Activated T-helper 2 cell treated with anti-CD3 and anti-CD28 coated beads, Interferon-gamma antibody, Interleukin-2, Interleukin-4, amounts not matched to agents 10 μg/mL and 5 μg/mL and 100 μg/mL, durations not matched to agents 14 hours and 24 hours and 36 hours (primary cell): ENCODE measurements around the gene NUDT16L1. TPM values are rescaled to one million over a fixed set of nuclear protein-coding genes. Genes with fewer than 3 reads are reported as not detected.

Experiments used
- DNase-seq: peaks from one replicate; pipeline ENCODE4 v3.0.0; 2021; ENCODE audit warnings: low spot score
- H3K27ac Mint-ChIP-seq: one replicate; pipeline ENCODE4 v1.8.0; 2021; ENCODE audit warnings: mixed read lengths
- H3K27me3 Mint-ChIP-seq: one replicate; pipeline ENCODE4 v1.8.0; 2021; ENCODE audit warnings: low read depth, mixed read lengths
- H3K36me3 Mint-ChIP-seq: one replicate; pipeline ENCODE4 v1.8.0; 2021; ENCODE audit warnings: low read depth, mixed read lengths
- H3K4me1 Mint-ChIP-seq: one replicate; pipeline ENCODE4 v1.8.0; 2021; ENCODE audit warnings: low read depth, mixed read lengths
- H3K4me3 Mint-ChIP-seq: one replicate; pipeline ENCODE4 v1.8.0; 2021; ENCODE audit warnings: low read depth, mild to moderate bottlenecking, moderate library complexity, mixed read lengths
- H3K9me3 Mint-ChIP-seq: one replicate; pipeline ENCODE4 v1.8.0; 2021; ENCODE audit warnings: mixed read lengths
- intact Hi-C: fragments of 100-400 bp; cut with micrococcal nuclease; formaldehyde crosslinking; loops from one replicate; pipeline ENCODE4 v1.15.1; 2023
- total RNA-seq: library from RNA; stranded (reverse); gene quantifications from 2 replicates; pipeline ENCODE4 v1.2.3, GENCODE V29; 2022

The NUDT16L1 gene
- total RNA-seq, 1 donor from 2014 or later, result 35.5 TPM

GRCh38 chr16:4668313-4668960, 24.9 kb upstream of the NUDT16L1 start:
- Mint-ChIP-seq H3K36me3 (peaks cover 25% of the 10 kb centered on the region), H3K27me3 (no peaks in the 10 kb centered on the region), H3K4me3 (no peak overlapping the region), H3K4me1 (peaks cover 15% of the 10 kb centered on the region), H3K9me3 (no peaks in the 10 kb centered on the region), H3K27ac (no peak overlapping the region)
- DNase-seq, result no peak
- intact Hi-C loops, result no loop called here

DNA sequence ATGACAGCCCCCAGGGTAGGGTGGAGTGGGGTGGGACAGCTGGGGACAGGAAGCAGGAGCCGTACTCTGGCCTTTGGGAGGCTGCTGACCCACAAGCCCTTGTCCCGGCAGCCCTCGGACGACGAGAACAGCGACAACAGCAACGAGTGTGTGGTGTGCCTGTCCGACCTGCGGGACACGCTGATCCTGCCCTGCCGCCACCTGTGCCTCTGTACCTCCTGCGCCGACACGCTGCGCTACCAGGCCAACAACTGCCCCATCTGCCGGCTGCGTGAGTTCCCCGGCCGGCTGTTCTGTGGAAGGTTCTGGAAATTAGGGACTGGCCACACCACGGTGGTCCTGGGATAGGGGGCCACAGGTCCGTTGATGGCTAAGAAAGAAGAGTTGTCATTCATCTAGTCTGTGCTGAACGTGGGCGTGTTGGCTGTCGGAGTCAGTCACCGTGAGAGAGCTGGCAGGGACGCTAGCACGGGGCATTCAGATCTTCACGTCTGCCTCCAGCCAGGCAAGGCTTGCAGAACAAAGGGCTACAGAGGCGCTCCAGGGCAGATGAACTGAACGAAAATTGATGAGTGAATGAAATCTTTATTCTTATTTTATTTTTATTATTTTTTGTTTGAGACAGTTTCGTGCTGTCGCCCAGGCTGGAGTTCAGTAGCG, 19.8 kb upstream of the NUDT16L1 start:
- intact Hi-C loops, result no loop called here
- no peaks in the 10 kb centered on the region for H3K9me3 Mint-ChIP-seq
- H3K36me3 Mint-ChIP-seq, result peaks cover 26% of the 10 kb centered on the region

DNA sequence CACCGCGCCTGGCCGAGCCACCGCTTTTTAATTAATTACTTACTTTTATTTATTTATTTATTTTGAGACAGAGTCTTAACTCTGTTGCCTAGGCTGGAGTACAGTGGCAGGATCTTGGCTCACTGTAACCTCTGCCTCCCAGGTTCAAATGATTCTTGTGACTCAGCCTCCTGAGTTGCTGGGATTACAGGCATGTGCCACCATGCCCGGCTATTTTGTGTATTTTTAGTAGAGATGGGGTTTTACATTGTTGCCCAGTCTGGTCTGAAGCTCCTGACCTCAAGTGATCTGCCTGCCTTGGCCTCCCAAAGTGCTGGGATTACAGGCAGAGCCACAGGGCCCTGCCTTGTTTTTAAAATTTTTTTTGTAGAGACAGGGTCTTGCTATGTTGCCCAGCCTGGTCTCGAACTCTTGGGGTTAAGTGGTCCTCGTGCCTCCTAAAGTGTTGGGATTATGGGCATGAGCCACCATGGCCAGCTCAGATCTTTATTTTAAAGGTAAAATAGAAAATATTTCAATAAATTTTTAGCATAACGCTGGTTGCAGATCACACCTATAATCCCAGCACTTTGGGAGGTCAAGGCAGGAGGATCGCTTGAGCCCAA, 18.3 kb upstream of the NUDT16L1 start:
- no peak for DNase-seq
- intact Hi-C loops, result loop anchor here (5.0 kb wide), 1 partner anchor 138 kb away; the partner anchor contains the start of gene CDIP1
- Mint-ChIP-seq H3K36me3 (peaks cover 26% of the 10 kb centered on the region), H3K4me1 (peaks cover 20% of the 10 kb centered on the region), H3K27me3 (no peaks in the 10 kb centered on the region), H3K4me3 (peak overlapping the region; percentile 33), H3K9me3 (no peaks in the 10 kb centered on the region), H3K27ac (peak overlapping the region; percentile 96)

More for the DNA sequence above, 19.8 kb upstream of the NUDT16L1 start:
- H3K27me3 Mint-ChIP-seq, result no peaks in the 10 kb centered on the region
- DNase-seq, result no peak
- H3K4me1 Mint-ChIP-seq, result peaks cover 20% of the 10 kb centered on the region
- no peak overlapping the region for H3K27ac Mint-ChIP-seq
- no peak overlapping the region for H3K4me3 Mint-ChIP-seq

GRCh38 chr16:4675864-4676786, 17.2 kb upstream of the NUDT16L1 start:
- H3K36me3 Mint-ChIP-seq, result peaks cover 29% of the 10 kb centered on the region
- intact Hi-C loops, result loop anchor here (1.0 to 5.0 kb wide), 2 partner anchors 12 to 139 kb away; partner anchors contain the start of gene CDIP1
- peaks cover 20% of the 10 kb centered on the region for H3K4me1 Mint-ChIP-seq
- no peaks in the 10 kb centered on the region for H3K27me3 Mint-ChIP-seq
- no peaks in the 10 kb centered on the region for H3K9me3 Mint-ChIP-seq
- peak; percentile 74 for DNase-seq
- H3K27ac Mint-ChIP-seq, result peak overlapping the region; percentile 96
- H3K4me3 Mint-ChIP-seq, result peak overlapping the region; percentile 67

DNA sequence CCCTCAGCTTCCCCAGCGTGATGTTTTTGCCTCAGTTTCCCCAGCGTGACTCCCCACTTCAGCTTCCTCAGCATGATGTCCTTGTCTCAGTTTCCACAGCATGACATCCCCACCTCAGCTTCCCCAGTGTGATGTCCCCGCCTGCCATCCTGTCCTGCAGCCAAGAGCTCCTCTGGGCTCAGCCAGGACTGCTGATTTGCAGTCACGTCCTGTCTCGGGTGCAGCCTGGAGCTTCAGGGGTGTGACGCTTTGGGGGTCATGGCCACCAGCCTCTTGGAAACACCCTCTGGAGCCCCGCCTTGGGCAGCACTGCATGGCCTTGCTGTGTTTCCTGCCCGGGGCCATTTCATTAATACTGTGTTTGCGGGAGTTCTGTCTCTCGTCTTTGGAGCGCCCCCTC, 16.5 kb upstream of the NUDT16L1 start:
- intact Hi-C loops, result loop anchor here (1.0 to 5.0 kb wide), 2 partner anchors 13 to 140 kb away; partner anchors contain the start of gene CDIP1

GRCh38 chr16:4677390-4677789, 16.0 kb upstream of the NUDT16L1 start:
- peak overlapping the region; percentile 96 for H3K27ac Mint-ChIP-seq
- no peaks in the 10 kb centered on the region for H3K9me3 Mint-ChIP-seq
- intact Hi-C loops, result loop anchor here (5.0 kb wide), 1 partner anchor 140 kb away; the partner anchor contains the start of gene CDIP1
- H3K4me3 Mint-ChIP-seq, result no peak overlapping the region
- no peaks in the 10 kb centered on the region for H3K27me3 Mint-ChIP-seq
- peaks cover 20% of the 10 kb centered on the region for H3K4me1 Mint-ChIP-seq
- peaks cover 32% of the 10 kb centered on the region for H3K36me3 Mint-ChIP-seq
- no peak for DNase-seq

More for the DNA sequence above, 16.5 kb upstream of the NUDT16L1 start:
- peaks cover 20% of the 10 kb centered on the region for H3K4me1 Mint-ChIP-seq
- no peak for DNase-seq
- H3K36me3 Mint-ChIP-seq, result peaks cover 32% of the 10 kb centered on the region
- H3K9me3 Mint-ChIP-seq, result no peaks in the 10 kb centered on the region
- H3K27ac Mint-ChIP-seq, result peak overlapping the region; percentile 96
- H3K4me3 Mint-ChIP-seq, result peak overlapping the region; percentile 67
- no peaks in the 10 kb centered on the region for H3K27me3 Mint-ChIP-seq

GRCh38 chr16:4677994-4678393, 15.4 kb upstream of the NUDT16L1 start:
- Mint-ChIP-seq H3K27ac (peak overlapping the region; percentile 61), H3K9me3 (no peaks in the 10 kb centered on the region), H3K4me3 (no peak overlapping the region), H3K27me3 (no peaks in the 10 kb centered on the region), H3K36me3 (peaks cover 34% of the 10 kb centered on the region), H3K4me1 (peaks cover 20% of the 10 kb centered on the region)
- intact Hi-C loops, result loop anchor here (5.0 kb wide), 1 partner anchor 141 kb away; the partner anchor contains the start of gene CDIP1
- no peak for DNase-seq

DNA sequence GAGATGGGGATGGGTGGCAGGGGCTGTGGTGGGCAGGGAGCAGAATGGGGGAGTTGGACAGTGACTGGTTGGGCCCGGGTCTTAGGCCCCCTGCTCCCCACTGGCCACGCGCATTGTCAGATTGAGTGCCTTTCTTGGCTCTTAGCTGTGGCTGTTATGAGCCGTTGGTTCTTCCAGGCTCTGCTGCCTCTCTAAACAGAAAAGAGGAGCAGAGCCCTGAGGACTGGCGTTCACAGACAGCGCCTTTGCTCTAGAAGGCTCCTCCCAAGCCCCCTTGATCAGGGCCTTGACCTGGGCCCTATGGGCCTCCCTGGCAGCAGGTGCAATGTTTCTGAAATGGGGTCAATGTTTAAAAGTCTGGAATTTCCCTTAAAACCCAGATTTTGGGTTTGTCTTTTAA, 14.8 kb upstream of the NUDT16L1 start:
- peaks cover 20% of the 10 kb centered on the region for H3K4me1 Mint-ChIP-seq
- H3K9me3 Mint-ChIP-seq, result no peaks in the 10 kb centered on the region
- intact Hi-C loops, result loop anchor here (5.0 kb wide), 1 partner anchor 141 kb away; the partner anchor contains the start of gene CDIP1
- no peak overlapping the region for H3K4me3 Mint-ChIP-seq
- peak overlapping the region; percentile 61 for H3K27ac Mint-ChIP-seq
- DNase-seq, result no peak
- H3K27me3 Mint-ChIP-seq, result no peaks in the 10 kb centered on the region
- peaks cover 36% of the 10 kb centered on the region for H3K36me3 Mint-ChIP-seq

- H3K4me1 Mint-ChIP-seq, result peaks cover 20% of the 10 kb centered on the region
- no peaks in the 10 kb centered on the region for H3K9me3 Mint-ChIP-seq
- H3K4me3 Mint-ChIP-seq, result no peak overlapping the region
- DNase-seq, result no peak
- peak overlapping the region; percentile 21 for H3K27ac Mint-ChIP-seq
- H3K36me3 Mint-ChIP-seq, result peaks cover 34% of the 10 kb centered on the region
- no peaks in the 10 kb centered on the region for H3K27me3 Mint-ChIP-seq
- intact Hi-C loops, result loop anchor here (5.0 kb wide), 1 partner anchor 142 kb away; the partner anchor contains the start of gene CDIP1
Observed at GRCh38 chr16:4679156-4679849, 14.1 kb upstream of the NUDT16L1 start.

GRCh38 chr16:4679850-4680636, 13.3 kb upstream of the NUDT16L1 start:
- Mint-ChIP-seq H3K36me3 (peaks cover 37% of the 10 kb centered on the region), H3K4me3 (no peak overlapping the region), H3K27ac (peak overlapping the region; percentile 33), H3K27me3 (no peaks in the 10 kb centered on the region), H3K9me3 (no peaks in the 10 kb centered on the region), H3K4me1 (peaks cover 20% of the 10 kb centered on the region)
- no peak for DNase-seq
- intact Hi-C loops, result loop anchor here (5.0 kb wide), 1 partner anchor 143 kb away; the partner anchor contains the start of gene CDIP1
